WTC11 (cell line): ENCODE data around the gene NXT2. TPM values are rescaled to one million over a fixed set of nuclear protein-coding genes. Genes with fewer than 3 reads are reported as not detected.

Experiments used
- ATAC-seq: fragments of 200-7000 bp; cut with Tn5 transposase; 2 replicates; pipeline ENCODE4 v1.10.0; 2021; ENCODE audit warnings: mild to moderate bottlenecking, moderate library complexity
- CTCF ChIA-PET: fragments of 300-600 bp; sonication (Branson Sonifier 250); formaldehyde crosslinking; loops from one replicate; lab custom pipeline; 2021; ENCODE audit warnings: antibody characterized with exemption; lab: Charles Lee
- POLR2A ChIA-PET: fragments of 350-600 bp; sonication (Branson Sonifier 250); formaldehyde crosslinking; loops from one replicate; lab custom pipeline; 2021; ENCODE audit warnings: antibody characterized with exemption; lab: Charles Lee
- DNase-seq: peaks from one replicate; pipeline ENCODE4 v3.0.0; 2021; ENCODE audit warnings: low spot score
- H3K27ac Mint-ChIP-seq: 2 replicates; pipeline ENCODE4 v1.8.0; 2021; ENCODE audit warnings: mixed read lengths
- H3K27me3 Mint-ChIP-seq: 2 replicates; pipeline ENCODE4 v1.8.0; 2021; ENCODE audit warnings: low read depth, mild to moderate bottlenecking, moderate library complexity, mixed read lengths
- H3K36me3 Mint-ChIP-seq: 2 replicates; pipeline ENCODE4 v1.8.0; 2021; ENCODE audit warnings: mixed read lengths
- H3K4me1 Mint-ChIP-seq: 2 replicates; pipeline ENCODE4 v1.8.0; 2022; ENCODE audit warnings: mixed read lengths
- H3K4me3 Mint-ChIP-seq: 2 replicates; pipeline ENCODE4 v1.8.0; 2021; ENCODE audit warnings: mild to moderate bottlenecking, moderate library complexity, mixed read lengths
- H3K9me3 Mint-ChIP-seq: 2 replicates; pipeline ENCODE4 v1.8.0; 2021; ENCODE audit warnings: mixed read lengths
- AFF4 ChIP-seq: sonication (generic); formaldehyde crosslinking; IDR thresholded peaks from 2 replicates; pipeline ENCODE4 v1.8.1; 2023; ENCODE audit warnings: mild to moderate bottlenecking, missing genetic modification reagents, borderline replicate concordance
- ATF1 ChIP-seq: sonication (generic); formaldehyde crosslinking; IDR thresholded peaks from 2 replicates; pipeline ENCODE4 v1.8.1; 2023; ENCODE audit warnings: mild to moderate bottlenecking, moderate library complexity, missing genetic modification reagents
- CDX4 ChIP-seq: fragments of 250-450 bp; sonication (Bioruptor Pico); IDR thresholded peaks from 2 replicates; pipeline ENCODE4 v1.9.0; 2021; ENCODE audit warnings: moderate library complexity, mild to moderate bottlenecking, inconsistent platforms, borderline replicate concordance
- FOXK1 ChIP-seq: sonication (generic); formaldehyde crosslinking; IDR thresholded peaks from 2 replicates; pipeline ENCODE4 v1.8.0; 2022; ENCODE audit warnings: mild to moderate bottlenecking, moderate library complexity, missing genetic modification reagents
- HMGA2 ChIP-seq: fragments of 250-450 bp; sonication (Bioruptor Pico); IDR thresholded peaks from 2 replicates; pipeline ENCODE4 v1.4.0; 2021; ENCODE audit warnings: mild to moderate bottlenecking, moderate library complexity
- HMGXB4 ChIP-seq: sonication (generic); formaldehyde crosslinking; IDR thresholded peaks from 2 replicates; pipeline ENCODE4 v1.8.1; 2023; ENCODE audit warnings: mild to moderate bottlenecking, moderate library complexity, missing genetic modification reagents
- KAT7 ChIP-seq: sonication (generic); formaldehyde crosslinking; IDR thresholded peaks from 2 replicates; pipeline ENCODE4 v1.8.1; 2023; ENCODE audit warnings: missing genetic modification reagents, mild to moderate bottlenecking, borderline replicate concordance
- MAX ChIP-seq: sonication (generic); formaldehyde crosslinking; IDR thresholded peaks from 2 replicates; pipeline ENCODE4 v1.8.0; 2022; ENCODE audit warnings: mild to moderate bottlenecking, missing genetic modification reagents
- MYBL2 ChIP-seq: sonication (generic); formaldehyde crosslinking; IDR thresholded peaks from 2 replicates; pipeline ENCODE4 v1.8.1; 2023; ENCODE audit warnings: mild to moderate bottlenecking, moderate library complexity, missing genetic modification reagents
- NR1H2 ChIP-seq: sonication (generic); formaldehyde crosslinking; IDR thresholded peaks from 2 replicates; pipeline ENCODE4 v1.9.0; 2021; ENCODE audit warnings: mild to moderate bottlenecking, moderate library complexity, missing genetic modification reagents
- NR3C1 ChIP-seq: sonication (generic); formaldehyde crosslinking; conservative IDR thresholded peaks from 2 replicates; pipeline ENCODE4 v1.8.1; 2023; ENCODE audit warnings: low read depth, mild to moderate bottlenecking, missing genetic modification reagents
- PRDM15 ChIP-seq: sonication (generic); formaldehyde crosslinking; IDR thresholded peaks from 2 replicates; pipeline ENCODE4 v1.8.0; 2022; ENCODE audit warnings: missing genetic modification reagents
- SP1 ChIP-seq: sonication (generic); formaldehyde crosslinking; conservative IDR thresholded peaks from 2 replicates; pipeline ENCODE4 v1.8.1; 2022; ENCODE audit warnings: missing genetic modification reagents
- ZBTB43 ChIP-seq: sonication (generic); formaldehyde crosslinking; IDR thresholded peaks from 2 replicates; pipeline ENCODE4 v1.8.1; 2023; ENCODE audit warnings: mild to moderate bottlenecking, missing genetic modification reagents
- ZMAT4 ChIP-seq: fragments of 250-450 bp; sonication (Bioruptor Pico); IDR thresholded peaks from 2 replicates; pipeline ENCODE4 v1.9.0; 2021; ENCODE audit warnings: mild to moderate bottlenecking
- ZNF263 ChIP-seq: sonication (generic); formaldehyde crosslinking; IDR thresholded peaks from 2 replicates; pipeline ENCODE4 v1.8.1; 2022; ENCODE audit warnings: low read depth, mild to moderate bottlenecking, moderate library complexity, missing genetic modification reagents
- ZNF671 ChIP-seq: fragments of 250-450 bp; sonication (Bioruptor Pico); IDR thresholded peaks from 2 replicates; pipeline ENCODE4 v1.8.0; 2021; ENCODE audit warnings: mild to moderate bottlenecking
- total RNA-seq: library from RNA; stranded (reverse); gene quantifications from 3 replicates; pipeline ENCODE4 v1.2.3, GENCODE V29; 2021

Gene NXT2
- total RNA-seq, 1 experiment from 2014 or later: 10.4 TPM

- ChIA-PET POLR2A (no interaction called here), CTCF (no interaction called here)
- Mint-ChIP-seq H3K36me3 (no peaks in the 10 kb centered on the region), H3K27ac (no peak overlapping the region), H3K27me3 (no peaks in the 10 kb centered on the region), H3K9me3 (no peaks in the 10 kb centered on the region), H3K4me1 (peaks cover 5% of the 10 kb centered on the region), H3K4me3 (no peak overlapping the region)
- ATAC-seq: no peak
- no peak for DNase-seq
- TF ChIP-seq CDX4 (CRISPR knock-in tag) (no peak), PRDM15 (no peak), ZMAT4 (CRISPR knock-in tag) (no peak), ZNF263 (no peak), KAT7 (no peak), MAX (no peak), HMGXB4 (CRISPR knock-in tag) (no peak), FOXK1 (CRISPR knock-in tag) (no peak), AFF4 (CRISPR knock-in tag) (no peak), HMGA2 (CRISPR knock-in tag) (no peak)
These were observed 48.8 kb downstream of the NXT2 start for GRCh38 chrX:109585488-109585887.

- no peaks in the 10 kb centered on the region for H3K36me3 Mint-ChIP-seq
- no peak for TF ChIP-seq ZNF671 (CRISPR knock-in tag)
- no peak for TF ChIP-seq ZBTB43 (CRISPR knock-in tag)
- TF ChIP-seq NR1H2 (CRISPR knock-in tag): no peak
- no peak for TF ChIP-seq MYBL2 (CRISPR knock-in tag)
- no peak for TF ChIP-seq SP1
- TF ChIP-seq ATF1 (CRISPR knock-in tag): no peak
- TF ChIP-seq NR3C1 (CRISPR knock-in tag): no peak
- no peak overlapping the region for H3K4me3 Mint-ChIP-seq
- POLR2A ChIA-PET: no interaction called here
- H3K27me3 Mint-ChIP-seq: no peaks in the 10 kb centered on the region
- no peak for ATAC-seq
- H3K9me3 Mint-ChIP-seq: no peaks in the 10 kb centered on the region
- DNase-seq: no peak
- CTCF ChIA-PET: interaction anchor here (1.0 kb wide), 1 partner anchor 105 kb away, joined by 3 read pairs; no protein-coding TSS in a partner anchor
- no peak overlapping the region for H3K27ac Mint-ChIP-seq
- H3K4me1 Mint-ChIP-seq: peaks cover 5% of the 10 kb centered on the region
These were observed 53.5 kb downstream of the NXT2 start for GRCh38 chrX:109590176-109590575.
